Measurements from ENCODE around the gene CNBD2. TPM values are rescaled to one million over a fixed set of nuclear protein-coding genes. Genes with fewer than 3 reads are reported as not detected.
A peak's percentile ranks its signal among the peaks of the same experiment; 100 is the strongest.
"Not testable (repeated sequence)": the region's sequence is repeated elsewhere in the genome, so short reads cannot be mapped to it uniquely, and the experiment has no call there.

CNBD2 gene
- total RNA-seq, 2 experiments from 2014 or later, result 4.8 to 5.3 TPM

- Mint-ChIP-seq H3K4me3 (no peak overlapping the region), H3K9me3 (no peaks in the 10 kb centered on the region), H3K4me1 (ENCODE audit: low read depth) (peaks cover 26% of the 10 kb centered on the region), H3K27ac (no peak overlapping the region), H3K36me3 (ENCODE audit: low read depth) (peaks cover 26% of the 10 kb centered on the region), H3K27me3 (ENCODE audit: low read depth) (no peaks in the 10 kb centered on the region)
- CTCF ChIA-PET, result interaction anchor here (1.4 kb wide), 1 partner anchor 98 kb away, joined by 4 read pairs; the partner anchor contains the start of gene SCAND1
- no peak for DNase-seq
- intact Hi-C loops (cut with micrococcal nuclease), result loop anchor here (5.0 kb wide), 2 partner anchors 310 to 435 kb away; partner anchors contain the start of genes RBM39 and SPAG4
These were observed 83.7 kb downstream of the CNBD2 start for GRCh38 chr20:36052117-36052513.

GRCh38 chr20:36053863-36054518 lies 85.6 kb downstream of the CNBD2 start:
- DNase-seq; CTCF ChIA-PET; H3K27me3 Mint-ChIP-seq (ENCODE audit: low read depth); H3K9me3 Mint-ChIP-seq; H3K27ac Mint-ChIP-seq; H3K4me3 Mint-ChIP-seq: not testable (repeated sequence)
- intact Hi-C loops (cut with micrococcal nuclease), result loop anchor here (5.0 kb wide), 2 partner anchors 312 to 437 kb away; partner anchors contain the start of genes RBM39 and SPAG4
- Mint-ChIP-seq H3K36me3 (ENCODE audit: low read depth) (peaks cover 11% of the 10 kb centered on the region), H3K4me1 (ENCODE audit: low read depth) (peaks cover 10% of the 10 kb centered on the region)

GRCh38 chr20:36055145-36055544 lies 86.8 kb downstream of the CNBD2 start:
- Mint-ChIP-seq H3K27me3 (ENCODE audit: low read depth) (no peaks in the 10 kb centered on the region), H3K4me3 (no peak overlapping the region), H3K4me1 (ENCODE audit: low read depth) (peaks cover 7% of the 10 kb centered on the region), H3K27ac (no peak overlapping the region), H3K36me3 (ENCODE audit: low read depth) (peaks cover under 1% of the 10 kb centered on the region), H3K9me3 (no peaks in the 10 kb centered on the region)
- CTCF ChIA-PET, result interaction anchor here (0.6 kb wide), 1 partner anchor 188 kb away, joined by 3 read pairs; no protein-coding TSS in a partner anchor
- intact Hi-C loops (cut with micrococcal nuclease), result no loop called here
- no peak for DNase-seq

- peaks cover 2% of the 10 kb centered on the region for H3K9me3 Mint-ChIP-seq
- intact Hi-C loops (cut with micrococcal nuclease), result no loop called here
- peaks cover 5% of the 10 kb centered on the region for H3K4me1 Mint-ChIP-seq (ENCODE audit: low read depth)
- CTCF ChIA-PET, result no interaction called here
- no peaks in the 10 kb centered on the region for H3K36me3 Mint-ChIP-seq (ENCODE audit: low read depth)
- H3K27ac Mint-ChIP-seq, result no peak overlapping the region
- H3K27me3 Mint-ChIP-seq (ENCODE audit: low read depth), result no peaks in the 10 kb centered on the region
- no peak overlapping the region for H3K4me3 Mint-ChIP-seq
- DNase-seq, result no peak
These were observed 92.3 kb downstream of the CNBD2 start for GRCh38 chr20:36060676-36061075.

GRCh38 chr20:36061754-36062153 lies 93.4 kb downstream of the CNBD2 start:
- intact Hi-C loops (cut with micrococcal nuclease), result no loop called here
- peaks cover 2% of the 10 kb centered on the region for H3K9me3 Mint-ChIP-seq
- peaks cover 5% of the 10 kb centered on the region for H3K4me1 Mint-ChIP-seq (ENCODE audit: low read depth)
- no peak overlapping the region for H3K4me3 Mint-ChIP-seq
- no peaks in the 10 kb centered on the region for H3K36me3 Mint-ChIP-seq (ENCODE audit: low read depth)
- CTCF ChIA-PET, result no interaction called here
- H3K27me3 Mint-ChIP-seq (ENCODE audit: low read depth), result no peaks in the 10 kb centered on the region
- no peak for DNase-seq
- no peak overlapping the region for H3K27ac Mint-ChIP-seq

- Mint-ChIP-seq H3K4me1 (ENCODE audit: low read depth) (peaks cover 5% of the 10 kb centered on the region), H3K27me3 (ENCODE audit: low read depth) (no peaks in the 10 kb centered on the region), H3K9me3 (peaks cover 2% of the 10 kb centered on the region), H3K36me3 (ENCODE audit: low read depth) (no peaks in the 10 kb centered on the region), H3K4me3 (no peak overlapping the region), H3K27ac (no peak overlapping the region)
- DNase-seq, result no peak
- intact Hi-C loops (cut with micrococcal nuclease), result no loop called here
- CTCF ChIA-PET, result no interaction called here
These were observed 94.4 kb downstream of the CNBD2 start for GRCh38 chr20:36062799-36063198.

- H3K27me3 Mint-ChIP-seq (ENCODE audit: low read depth), result no peaks in the 10 kb centered on the region
- intact Hi-C loops (cut with micrococcal nuclease), result loop anchor here (2.0 kb wide), 1 partner anchor 13 kb away; no protein-coding TSS in a partner anchor
- CTCF ChIA-PET, result interaction anchor here (1.3 kb wide), 1 partner anchor 71 kb away, joined by 4 read pairs; no protein-coding TSS in a partner anchor
- H3K9me3 Mint-ChIP-seq, result peaks cover 2% of the 10 kb centered on the region
- no peaks in the 10 kb centered on the region for H3K36me3 Mint-ChIP-seq (ENCODE audit: low read depth)
- DNase-seq, result no peak
- no peak overlapping the region for H3K27ac Mint-ChIP-seq
- peaks cover 5% of the 10 kb centered on the region for H3K4me1 Mint-ChIP-seq (ENCODE audit: low read depth)
- H3K4me3 Mint-ChIP-seq, result peak overlapping the region; percentile 85
These were observed 95.7 kb downstream of the CNBD2 start for GRCh38 chr20:36063916-36064657.

GRCh38 chr20:36064658-36065426 lies 96.5 kb downstream of the CNBD2 start:
- H3K27me3 Mint-ChIP-seq (ENCODE audit: low read depth), result no peaks in the 10 kb centered on the region
- H3K9me3 Mint-ChIP-seq, result peaks cover 2% of the 10 kb centered on the region
- intact Hi-C loops (cut with micrococcal nuclease), result loop anchor here (2.0 kb wide), 1 partner anchor 14 kb away; no protein-coding TSS in a partner anchor
- no peak overlapping the region for H3K27ac Mint-ChIP-seq
- CTCF ChIA-PET, result interaction anchor here (1.3 kb wide), 1 partner anchor 72 kb away, joined by 4 read pairs; no protein-coding TSS in a partner anchor
- no peaks in the 10 kb centered on the region for H3K36me3 Mint-ChIP-seq (ENCODE audit: low read depth)
- H3K4me1 Mint-ChIP-seq (ENCODE audit: low read depth), result peaks cover 5% of the 10 kb centered on the region
- DNase-seq, result peak; percentile 94
- H3K4me3 Mint-ChIP-seq, result peak overlapping the region; percentile 85

- Mint-ChIP-seq H3K4me3 (peak overlapping the region; percentile 85), H3K27me3 (ENCODE audit: low read depth) (no peaks in the 10 kb centered on the region), H3K27ac (no peak overlapping the region), H3K36me3 (ENCODE audit: low read depth) (no peaks in the 10 kb centered on the region), H3K4me1 (ENCODE audit: low read depth) (peaks cover 5% of the 10 kb centered on the region), H3K9me3 (peaks cover 2% of the 10 kb centered on the region)
- no peak for DNase-seq
- CTCF ChIA-PET, result interaction anchor here (1.3 kb wide), 1 partner anchor 73 kb away, joined by 4 read pairs; no protein-coding TSS in a partner anchor
- intact Hi-C loops (cut with micrococcal nuclease), result loop anchor here (2.0 kb wide), 1 partner anchor 15 kb away; no protein-coding TSS in a partner anchor
These were observed 97.1 kb downstream of the CNBD2 start for GRCh38 chr20:36065427-36065998.

- no peak for DNase-seq
- peaks cover 5% of the 10 kb centered on the region for H3K4me1 Mint-ChIP-seq (ENCODE audit: low read depth)
- intact Hi-C loops (cut with micrococcal nuclease), result no loop called here
- H3K27ac Mint-ChIP-seq, result no peak overlapping the region
- CTCF ChIA-PET, result no interaction called here
- no peaks in the 10 kb centered on the region for H3K27me3 Mint-ChIP-seq (ENCODE audit: low read depth)
- H3K9me3 Mint-ChIP-seq, result peaks cover 2% of the 10 kb centered on the region
- no peaks in the 10 kb centered on the region for H3K36me3 Mint-ChIP-seq (ENCODE audit: low read depth)
- no peak overlapping the region for H3K4me3 Mint-ChIP-seq
These were observed 98.4 kb downstream of the CNBD2 start for GRCh38 chr20:36066777-36067176.

GRCh38 chr20:36068526-36068925 lies 100.1 kb downstream of the CNBD2 start:
- H3K36me3 Mint-ChIP-seq (ENCODE audit: low read depth); intact Hi-C loops (cut with micrococcal nuclease); H3K9me3 Mint-ChIP-seq; CTCF ChIA-PET; H3K27ac Mint-ChIP-seq; DNase-seq; H3K27me3 Mint-ChIP-seq (ENCODE audit: low read depth); H3K4me1 Mint-ChIP-seq (ENCODE audit: low read depth); H3K4me3 Mint-ChIP-seq: not testable (repeated sequence)

GRCh38 chr20:36070451-36070850 lies 102.1 kb downstream of the CNBD2 start:
- intact Hi-C loops (cut with micrococcal nuclease), result no loop called here
- Mint-ChIP-seq H3K36me3 (ENCODE audit: low read depth) (no peaks in the 10 kb centered on the region), H3K4me3 (no peak overlapping the region), H3K27ac (no peak overlapping the region), H3K4me1 (ENCODE audit: low read depth) (no peaks in the 10 kb centered on the region), H3K27me3 (ENCODE audit: low read depth) (no peaks in the 10 kb centered on the region), H3K9me3 (no peaks in the 10 kb centered on the region)
- CTCF ChIA-PET, result interaction anchor here (0.6 to 1.4 kb wide), 3 partner anchors 26 to 203 kb away, joined by 4 to 7 read pairs (median 6); no protein-coding TSS in a partner anchor
- no peak for DNase-seq
